Superior temporal gyrus (tissue), 1 donor: ENCODE results near the gene IPO11.

ENCODE experiments used
- DNase-seq: peaks from one replicate; pipeline ENCODE4 v3.0.0-alpha.2; 2016; ENCODE audit errors: extremely low spot score

IPO11 gene

GRCh38 chr5:62568800-62569432, 156.4 kb downstream of the IPO11 start:
- no peak for DNase-seq

- DNase-seq: no peak
These were observed 156.9 kb downstream of the IPO11 start for GRCh38 chr5:62569470-62569869.

DNA sequence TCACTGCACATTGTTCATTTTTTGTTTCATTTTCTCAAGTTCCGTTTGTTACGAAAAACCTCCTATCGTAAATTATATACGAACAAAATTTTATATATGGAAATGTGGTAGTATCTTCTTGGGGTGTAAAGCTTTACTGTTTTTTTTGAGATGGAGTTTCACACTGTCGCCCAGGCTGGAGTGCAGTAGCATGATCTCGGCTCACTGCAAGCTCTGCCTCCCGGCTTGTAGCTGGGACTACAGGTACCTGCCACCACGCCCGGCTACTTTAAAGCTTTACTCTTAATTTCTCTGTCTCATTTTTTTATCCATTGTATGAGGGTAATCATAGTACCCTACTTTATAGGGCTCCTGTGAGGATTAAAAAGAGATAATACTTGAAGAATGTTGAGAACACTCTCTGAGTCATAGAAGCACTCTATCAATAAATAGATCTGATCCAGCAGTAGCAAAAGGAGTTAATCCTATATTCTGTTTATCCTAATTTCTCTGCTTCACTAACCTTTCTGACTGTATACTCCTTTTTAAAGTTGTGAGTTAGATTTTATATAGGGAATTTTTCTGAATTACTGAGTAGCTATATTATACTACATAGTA, 160.5 kb downstream of the IPO11 start:
- DNase-seq: no peak

GRCh38 chr5:62574599-62574998, 162.0 kb downstream of the IPO11 start:
- no peak for DNase-seq

DNA sequence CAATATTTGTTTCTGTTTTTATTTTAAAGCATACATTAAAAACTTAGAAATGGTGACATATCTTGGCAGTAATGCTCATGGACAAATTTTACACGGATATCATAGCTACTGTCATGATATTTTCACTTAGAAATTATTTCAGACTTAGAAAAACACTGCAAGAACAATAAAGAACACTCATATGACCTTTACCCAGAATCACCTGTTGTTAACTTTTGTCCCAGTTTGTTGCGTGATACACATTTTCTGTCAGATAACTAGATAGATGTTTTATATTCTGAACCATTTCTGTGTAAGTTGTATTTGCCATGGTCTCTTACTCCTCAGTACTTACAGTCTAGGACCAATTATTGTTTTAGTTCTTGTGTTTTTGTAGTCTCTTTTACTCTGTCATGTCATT, 162.5 kb downstream of the IPO11 start:
- no peak for DNase-seq

DNA sequence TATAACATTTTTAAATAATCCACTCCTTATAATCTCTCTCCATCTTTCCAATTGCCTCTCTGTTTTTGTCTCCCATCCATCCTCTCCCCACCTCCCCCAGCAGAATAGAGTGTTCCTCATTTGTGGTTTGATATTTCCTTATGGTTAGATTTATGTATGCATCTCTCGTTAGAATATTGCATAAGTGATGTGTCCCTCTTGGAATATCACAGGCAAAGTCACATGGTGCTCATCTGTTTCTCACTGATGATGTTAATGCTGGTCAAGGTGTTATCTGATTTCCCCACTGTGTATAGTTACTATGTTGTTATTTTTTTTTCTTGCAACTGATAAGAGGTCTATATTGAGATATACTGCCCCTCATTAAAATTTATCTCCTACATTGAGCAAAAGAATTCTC, 162.9 kb downstream of the IPO11 start:
- no peak for DNase-seq

GRCh38 chr5:62576570-62577170, 164.1 kb downstream of the IPO11 start:
- no peak for DNase-seq

DNA sequence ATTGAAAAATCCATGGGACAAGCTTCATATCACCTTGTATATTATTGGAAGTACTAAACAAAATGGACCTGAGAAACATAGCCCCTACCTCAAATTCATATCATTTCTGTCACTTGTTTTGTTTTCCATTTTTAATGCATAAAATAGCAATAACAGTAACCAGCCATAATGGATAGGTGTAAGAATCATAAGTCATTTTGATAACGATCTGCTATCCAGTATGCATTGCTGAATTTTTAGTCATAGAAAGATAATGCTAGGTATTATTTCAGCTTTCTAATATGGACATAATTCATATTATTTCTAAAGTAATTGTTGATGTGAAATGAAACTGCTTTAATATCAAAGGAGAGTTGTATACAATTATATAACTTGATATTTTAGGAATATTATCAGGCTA, 164.9 kb downstream of the IPO11 start:
- no peak for DNase-seq

DNA sequence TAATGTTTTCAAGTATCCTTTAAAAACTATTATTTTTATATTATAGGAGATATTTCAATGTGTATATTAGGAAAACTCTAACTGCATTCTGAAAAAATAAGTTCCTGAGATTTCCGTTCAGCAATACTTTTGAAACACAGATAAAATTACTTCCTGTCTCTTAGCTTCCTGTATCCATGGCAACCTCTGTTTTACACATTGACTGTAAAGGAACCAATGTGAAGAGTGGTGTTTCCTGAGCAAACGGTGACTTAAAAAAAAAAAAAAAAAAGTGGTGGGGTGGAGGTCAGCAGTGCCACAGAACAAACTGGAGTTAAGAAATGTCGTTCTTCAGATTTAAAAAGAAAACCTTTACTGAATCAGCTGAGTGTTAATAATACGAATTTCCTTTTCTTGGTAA, 166.0 kb downstream of the IPO11 start, which contains the start of gene LRRC70:
Gene LRRC70, plus strand, starts transcription at position 280 of the 400 bp plus-strand sequence. CDS start 620 bp downstream, outside the sequence.
- no peak for DNase-seq

GRCh38 chr5:62579761-62580160, 167.2 kb downstream of the IPO11 start:
- DNase-seq: no peak

DNA sequence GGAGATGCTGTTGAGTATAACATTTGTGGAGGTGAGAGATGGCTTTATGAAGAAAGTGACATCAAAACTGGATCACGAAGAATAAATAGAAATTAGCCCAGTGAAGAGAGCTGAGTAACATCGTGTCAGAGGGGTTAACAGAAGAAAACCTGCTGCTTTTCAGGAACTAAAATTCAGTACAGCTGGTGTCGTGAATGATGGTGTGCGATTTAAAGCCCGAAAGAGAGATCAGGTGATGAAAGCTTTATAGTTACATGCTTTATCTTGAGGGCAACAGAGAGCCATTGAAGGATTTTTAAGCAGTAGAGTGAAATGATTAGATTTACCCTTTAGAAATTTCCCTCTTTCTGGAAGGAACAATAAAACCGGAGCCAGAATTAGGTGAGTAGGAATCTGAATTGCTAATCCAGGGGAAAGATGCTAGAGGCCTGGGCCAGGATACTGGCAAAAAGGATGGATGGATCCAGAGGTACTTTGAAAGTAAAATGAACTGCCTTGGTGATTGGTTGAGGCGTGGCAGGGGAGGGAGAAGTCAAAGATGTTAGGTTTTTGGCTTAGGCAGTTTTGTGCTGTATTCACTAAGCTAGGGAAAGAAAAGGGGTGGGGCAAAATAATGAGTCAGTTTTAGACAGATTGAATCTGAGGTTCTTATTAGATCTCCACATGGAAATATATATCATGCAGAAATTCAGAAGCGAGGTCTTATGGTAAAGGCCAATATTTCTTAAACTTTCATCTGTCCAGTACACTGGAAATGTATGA, 169.5 kb downstream of the IPO11 start:
- DNase-seq: no peak

GRCh38 chr5:62584391-62584790, 171.8 kb downstream of the IPO11 start:
- no peak for DNase-seq

DNA sequence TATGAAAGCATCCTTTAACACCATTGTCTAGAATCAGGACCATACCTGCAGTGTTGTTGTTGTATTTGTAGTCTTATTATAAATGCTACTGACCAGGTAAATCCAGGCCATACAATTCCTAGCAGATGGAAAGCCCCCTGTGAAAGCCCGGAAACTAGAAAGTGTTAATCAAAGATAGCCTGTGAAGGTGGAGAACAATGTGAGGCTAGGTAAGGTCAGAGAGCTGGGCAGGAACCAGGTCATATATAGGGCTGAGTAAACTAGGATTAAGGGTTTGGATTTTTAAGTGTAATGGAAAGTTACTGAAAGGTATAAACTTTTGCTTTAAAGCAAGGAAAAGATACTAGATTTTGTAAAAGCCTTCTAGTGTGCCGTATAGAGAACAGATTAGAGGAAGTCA, 172.7 kb downstream of the IPO11 start:
- no peak for DNase-seq

DNA sequence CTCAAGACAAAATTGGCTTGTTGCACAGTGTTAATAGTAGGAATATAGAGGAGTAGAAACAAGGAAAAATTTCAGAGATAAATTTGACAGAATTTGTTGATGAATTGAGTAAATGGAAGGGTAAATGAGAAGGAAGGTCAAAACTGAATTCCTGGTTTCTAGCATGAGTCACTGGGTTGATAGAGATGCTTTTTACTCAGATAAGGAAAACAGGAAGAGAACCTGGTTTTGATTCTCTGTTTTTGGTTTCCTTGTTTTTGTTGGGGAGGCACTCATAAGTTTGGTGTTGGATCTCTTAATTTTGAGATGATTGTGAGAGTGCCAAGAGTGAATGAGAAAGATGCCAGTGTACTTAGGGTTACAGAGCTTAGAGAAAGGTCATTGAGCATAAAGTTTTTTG, 173.2 kb downstream of the IPO11 start:
- DNase-seq: no peak

DNA sequence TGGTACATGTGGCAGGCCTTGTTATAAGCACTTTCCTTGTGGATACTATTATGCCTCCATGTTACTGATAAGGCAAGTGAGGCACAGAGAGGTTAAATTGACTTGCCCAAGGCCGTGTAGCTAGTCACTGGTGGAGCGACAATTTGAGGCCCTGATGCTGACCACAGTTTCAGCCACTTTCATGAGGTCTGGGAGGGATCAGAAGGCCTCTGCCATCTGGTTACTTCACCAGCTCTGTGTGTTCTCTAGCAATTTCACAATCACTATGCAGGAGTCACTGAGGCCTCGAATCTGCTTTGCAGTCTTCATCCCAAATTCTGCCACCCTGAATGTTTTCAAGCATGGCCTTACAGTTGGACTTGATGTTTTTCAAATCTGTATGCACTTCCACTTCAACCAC, 175.2 kb downstream of the IPO11 start:
- DNase-seq: no peak

DNA sequence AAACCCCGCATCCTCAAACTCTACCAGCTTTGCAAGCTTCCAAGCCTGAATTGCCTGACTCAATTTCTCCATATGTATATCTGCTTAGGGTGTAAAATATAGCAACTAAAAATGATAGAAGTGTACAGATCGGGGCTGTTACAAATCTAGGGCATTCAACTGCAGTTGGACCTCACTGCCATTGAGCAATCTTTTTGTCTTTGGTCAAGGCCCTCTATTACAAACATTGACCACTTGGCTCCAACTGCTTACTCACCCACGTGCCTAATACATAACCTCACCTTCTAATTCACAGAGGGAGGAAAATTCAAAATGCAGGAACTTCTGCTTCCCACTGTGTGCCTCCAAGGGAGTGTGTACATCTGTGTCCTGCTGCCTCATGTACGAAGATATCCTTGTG, 176.1 kb downstream of the IPO11 start:
- DNase-seq: no peak

DNA sequence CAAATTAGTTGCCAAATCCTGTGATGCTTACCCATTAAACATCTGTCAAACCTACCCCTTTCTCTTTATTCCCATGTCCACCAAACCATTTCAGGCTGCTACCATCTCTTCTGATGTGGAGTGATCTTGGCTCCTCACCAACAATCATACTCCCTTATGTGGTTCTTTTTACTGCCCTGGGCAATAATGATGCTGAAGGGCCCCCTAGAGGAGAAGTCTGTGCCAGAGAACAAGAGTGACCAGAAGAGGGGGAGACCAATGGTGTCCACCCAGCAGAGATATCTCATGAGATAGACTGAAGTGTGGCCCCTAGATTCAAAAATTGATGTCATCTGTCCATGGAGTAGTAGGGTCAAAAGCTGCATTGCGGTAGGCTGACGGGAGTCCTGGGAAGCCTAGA, 176.9 kb downstream of the IPO11 start:
- DNase-seq: no peak

GRCh38 chr5:62590387-62590786, 177.8 kb downstream of the IPO11 start:
- DNase-seq: no peak

DNA sequence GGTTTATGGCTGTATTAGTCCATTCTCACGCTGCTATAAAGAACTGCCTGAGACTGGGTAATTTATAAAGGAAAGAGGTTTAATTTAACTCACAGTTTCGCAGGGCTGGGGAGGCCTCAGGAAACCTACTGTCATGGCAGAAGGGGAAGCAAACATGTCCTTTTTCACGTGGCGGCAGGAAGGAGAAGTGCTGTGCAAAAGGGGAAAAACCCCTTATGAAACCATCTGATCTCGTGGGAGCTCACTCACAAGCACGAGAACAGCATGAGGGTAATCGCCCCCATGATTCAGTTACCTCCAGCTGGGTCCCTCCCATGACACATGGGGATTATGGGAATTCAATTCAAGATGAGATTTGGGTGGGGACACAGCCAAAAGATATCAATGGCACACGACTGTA, 180.0 kb downstream of the IPO11 start:
- no peak for DNase-seq

GRCh38 chr5:62593331-62593730, 180.8 kb downstream of the IPO11 start:
- DNase-seq: no peak

DNA sequence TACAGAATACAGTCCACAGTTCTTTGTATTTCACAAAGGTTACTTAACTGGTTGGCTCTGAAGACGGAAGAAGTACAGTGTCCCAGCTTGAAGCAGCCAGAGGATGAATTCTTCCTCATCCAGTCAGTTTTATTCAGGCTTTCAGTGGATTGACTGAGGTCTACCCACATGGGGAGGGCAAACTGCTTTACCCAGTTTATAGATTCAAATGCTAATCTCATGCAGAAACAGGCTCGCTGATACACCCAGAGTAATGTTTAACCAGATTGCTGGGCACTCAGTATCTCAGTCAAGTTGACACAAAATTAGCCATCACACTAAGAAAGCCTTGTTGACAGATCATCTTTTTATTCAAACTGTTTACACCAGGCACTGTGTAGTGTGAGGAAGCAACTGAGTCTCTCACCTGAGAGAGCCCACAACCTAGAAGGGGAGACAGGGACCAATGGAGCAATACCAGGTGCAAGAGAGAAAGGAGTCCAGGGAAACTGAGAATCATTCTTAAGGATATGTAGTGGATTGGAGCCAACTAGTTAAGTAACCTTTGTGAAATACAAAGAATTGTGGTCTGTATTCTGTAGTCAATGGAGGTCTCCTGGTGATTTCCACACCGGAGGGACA, 181.9 kb downstream of the IPO11 start:
- no peak for DNase-seq

GRCh38 chr5:62596096-62596495, 183.5 kb downstream of the IPO11 start:
- no peak for DNase-seq
